Measurements from ENCODE around the gene SLC39A12.

SLC39A12 gene

DNA sequence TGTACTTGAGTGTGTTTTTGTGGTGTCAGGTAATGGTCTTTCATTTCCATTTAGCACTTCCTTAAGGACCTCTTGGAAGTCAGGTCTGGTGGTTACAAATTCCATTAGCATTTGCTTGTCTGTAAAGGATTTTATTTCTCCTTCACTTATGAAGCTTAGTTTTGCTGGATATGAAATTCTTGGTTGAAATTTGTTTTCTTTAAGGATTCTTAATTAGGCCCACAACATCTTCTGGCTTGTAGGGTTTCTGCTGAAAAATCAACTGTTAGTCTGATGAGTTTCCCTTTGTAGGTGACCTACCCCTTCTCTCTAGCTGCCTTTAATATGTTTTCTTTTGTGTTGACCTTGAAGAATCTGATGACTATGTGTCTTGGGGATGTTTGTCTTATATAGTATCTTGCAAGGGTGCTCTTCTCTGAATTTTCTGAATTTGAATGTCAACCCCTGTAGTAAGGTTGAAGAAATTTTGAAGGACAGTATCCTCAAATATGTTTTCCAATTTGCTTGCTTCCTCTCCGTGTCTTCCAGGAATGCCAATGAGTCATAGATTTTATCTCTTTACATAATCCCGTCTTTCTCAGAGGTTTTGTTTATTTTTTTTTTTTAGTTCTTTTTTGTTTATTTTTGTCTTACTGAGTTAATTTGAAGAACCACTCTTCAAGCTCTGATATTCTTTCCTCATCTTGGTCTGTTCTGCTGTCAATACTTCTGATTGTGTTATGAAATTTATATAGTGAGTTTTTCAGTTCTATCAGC, 70.2 kb downstream of the SLC39A12 start:
- TF ChIP-seq, protein P1, sequence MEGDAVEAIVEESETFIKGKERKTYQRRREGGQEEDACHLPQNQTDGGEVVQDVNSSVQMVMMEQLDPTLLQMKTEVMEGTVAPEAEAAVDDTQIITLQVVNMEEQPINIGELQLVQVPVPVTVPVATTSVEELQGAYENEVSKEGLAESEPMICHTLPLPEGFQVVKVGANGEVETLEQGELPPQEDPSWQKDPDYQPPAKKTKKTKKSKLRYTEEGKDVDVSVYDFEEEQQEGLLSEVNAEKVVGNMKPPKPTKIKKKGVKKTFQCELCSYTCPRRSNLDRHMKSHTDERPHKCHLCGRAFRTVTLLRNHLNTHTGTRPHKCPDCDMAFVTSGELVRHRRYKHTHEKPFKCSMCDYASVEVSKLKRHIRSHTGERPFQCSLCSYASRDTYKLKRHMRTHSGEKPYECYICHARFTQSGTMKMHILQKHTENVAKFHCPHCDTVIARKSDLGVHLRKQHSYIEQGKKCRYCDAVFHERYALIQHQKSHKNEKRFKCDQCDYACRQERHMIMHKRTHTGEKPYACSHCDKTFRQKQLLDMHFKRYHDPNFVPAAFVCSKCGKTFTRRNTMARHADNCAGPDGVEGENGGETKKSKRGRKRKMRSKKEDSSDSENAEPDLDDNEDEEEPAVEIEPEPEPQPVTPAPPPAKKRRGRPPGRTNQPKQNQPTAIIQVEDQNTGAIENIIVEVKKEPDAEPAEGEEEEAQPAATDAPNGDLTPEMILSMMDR (IDR thresholded peaks at IDR 0.05) = no peak

DNA sequence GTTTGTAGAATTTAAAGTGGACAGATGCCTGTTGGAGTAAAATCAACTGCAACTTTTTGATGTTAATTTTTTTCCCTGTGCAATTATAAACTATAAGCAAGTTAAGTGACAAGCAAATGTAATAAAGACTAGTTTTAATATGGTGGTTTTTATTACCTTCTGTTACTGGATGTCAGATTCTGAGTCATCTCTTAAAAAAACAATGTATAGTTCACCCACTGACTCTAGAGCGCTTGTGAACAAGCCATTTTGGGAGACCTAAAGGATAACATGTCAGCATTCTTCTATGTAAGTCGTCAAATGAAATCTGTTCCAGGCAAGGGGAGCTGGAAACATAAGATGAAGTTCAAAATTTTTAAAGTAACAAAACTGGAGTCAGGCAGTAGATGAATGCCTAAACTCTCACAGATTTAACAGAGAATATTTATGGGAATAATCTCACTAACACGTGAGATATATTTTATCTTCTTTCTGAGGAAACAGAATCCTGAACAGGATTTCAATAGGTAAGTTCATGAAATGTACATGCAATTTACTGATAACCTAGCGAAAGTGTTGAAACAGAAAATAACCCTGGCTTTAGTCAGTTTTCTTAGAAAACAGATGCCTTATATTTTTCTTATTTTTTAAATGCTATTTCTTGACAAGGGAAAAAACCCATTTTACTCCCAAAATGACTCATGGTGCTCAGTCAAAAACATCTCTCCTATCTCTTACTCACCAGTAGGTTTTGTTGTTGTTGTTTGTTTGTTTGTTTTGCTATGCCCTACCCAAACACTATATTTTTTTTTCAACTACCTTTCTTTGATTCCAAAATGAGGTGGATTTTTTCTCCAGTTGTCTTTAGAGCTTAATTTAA, 91.7 kb downstream of the SLC39A12 start:
- TF ChIP-seq, protein P1 (IDR thresholded peaks at IDR 0.05) = no peak

DNA sequence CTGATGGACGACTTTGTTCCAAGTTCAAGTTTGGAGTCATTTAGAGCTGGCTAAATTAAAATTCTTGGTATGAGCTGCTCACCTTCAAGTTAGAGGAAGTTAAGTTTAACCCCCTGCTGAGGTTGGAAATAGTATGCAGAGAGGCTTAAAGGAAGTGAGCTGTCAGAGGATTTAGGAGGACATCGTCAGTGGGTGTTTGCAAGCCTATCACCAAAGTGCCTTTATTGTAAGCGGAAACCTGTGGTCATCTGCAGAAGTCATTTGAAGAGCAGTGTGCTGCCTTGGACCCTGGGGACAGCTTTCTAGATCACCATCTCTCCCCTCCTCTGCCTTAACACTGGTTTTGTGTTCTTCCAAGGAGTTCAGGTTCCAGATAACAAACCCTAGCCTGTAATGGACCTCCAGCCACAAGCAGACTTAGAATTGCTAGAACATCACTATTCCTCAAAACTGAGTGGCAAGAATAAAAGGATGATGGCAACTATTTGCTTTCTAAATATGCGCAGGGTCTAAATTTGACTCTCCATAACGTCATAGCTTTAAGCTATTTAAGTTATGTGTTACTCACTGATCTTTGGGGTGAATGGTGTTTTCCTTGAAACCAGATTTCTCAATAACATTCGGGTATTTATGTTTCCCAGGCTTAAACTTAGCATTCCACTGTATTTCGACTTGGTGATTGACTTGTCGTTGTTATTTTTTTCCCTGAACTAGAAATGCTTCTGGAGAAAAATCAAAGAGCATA, 93.4 kb downstream of the SLC39A12 start:
- TF ChIP-seq, protein P1 (IDR thresholded peaks at IDR 0.05) = no peak

DNA sequence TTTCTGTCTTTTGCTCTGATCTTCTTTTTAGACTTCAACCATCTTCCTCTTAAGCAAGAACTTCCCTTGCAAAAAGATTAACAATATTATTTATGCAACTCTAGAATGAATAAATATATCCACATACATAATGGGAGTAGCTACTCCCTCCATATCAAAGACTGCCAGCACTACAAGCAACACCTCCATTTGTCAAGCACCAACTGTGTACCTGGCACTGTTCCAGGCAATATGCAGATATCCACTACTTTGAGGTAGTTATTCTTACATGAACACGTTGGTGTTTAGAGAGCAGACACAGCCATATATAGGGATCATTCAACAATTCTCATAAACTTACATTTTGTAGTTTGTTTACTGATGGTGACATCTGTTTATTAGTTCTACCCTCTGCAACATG, 104.9 kb downstream of the SLC39A12 start:
- TF ChIP-seq, protein P1 (IDR thresholded peaks at IDR 0.05) = no peak

DNA sequence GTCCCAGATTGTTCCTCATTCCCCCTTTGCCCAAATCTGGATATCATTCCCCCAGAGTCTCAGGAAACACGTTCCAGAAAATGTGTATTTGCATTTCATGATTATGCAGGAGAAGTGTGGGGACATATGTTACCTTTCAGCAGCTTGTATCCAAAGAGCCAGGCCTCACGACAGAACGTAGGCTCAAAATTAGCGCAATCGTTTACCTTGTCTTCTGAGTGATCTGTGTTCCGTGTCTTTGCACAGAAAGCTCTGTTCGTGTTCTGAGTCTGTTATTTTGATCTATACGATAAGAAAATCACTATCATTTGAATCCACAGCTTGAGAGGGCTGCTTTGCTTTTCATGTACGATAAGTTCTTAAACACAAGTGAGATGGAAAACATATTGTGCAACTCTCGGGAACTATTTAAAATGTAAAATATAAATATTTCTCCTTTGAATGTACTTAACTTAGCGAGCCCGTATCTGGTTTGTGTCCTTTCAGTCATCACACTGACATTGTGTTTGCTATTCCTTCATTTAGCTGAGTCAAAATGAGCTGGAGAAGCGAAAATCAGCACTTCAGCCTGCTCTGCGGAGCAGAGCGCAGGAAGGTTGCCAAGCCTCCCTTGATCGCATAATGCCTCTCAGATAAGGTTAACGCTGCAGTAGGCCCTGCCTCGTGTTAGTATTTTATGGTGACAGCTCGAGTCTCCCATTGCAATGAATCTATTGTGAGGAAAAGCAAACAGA, 108.3 kb downstream of the SLC39A12 start:
- TF ChIP-seq, protein P1 (IDR thresholded peaks at IDR 0.05) = no peak

DNA sequence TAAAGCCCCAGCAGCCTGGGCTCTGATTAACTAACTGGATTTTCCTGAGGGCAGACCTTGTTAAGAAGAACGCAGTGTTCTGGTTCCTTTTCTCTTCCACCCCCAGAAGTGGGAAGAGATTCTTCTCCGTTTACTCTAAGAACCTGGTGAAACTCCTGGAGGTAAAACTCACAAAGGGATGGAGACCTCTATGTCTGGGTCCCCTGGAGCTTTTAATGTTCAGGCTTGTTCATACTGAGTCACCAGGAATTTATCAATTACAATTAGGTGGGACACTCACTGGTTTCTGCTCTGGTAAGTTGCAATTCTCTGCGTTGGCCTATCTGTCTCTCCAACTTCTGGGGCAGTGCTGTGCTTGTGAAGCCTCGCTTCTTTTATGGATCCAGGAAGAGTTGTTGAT, 115.2 kb downstream of the SLC39A12 start:
- TF ChIP-seq, protein P1 (IDR thresholded peaks at IDR 0.05) = no peak

DNA sequence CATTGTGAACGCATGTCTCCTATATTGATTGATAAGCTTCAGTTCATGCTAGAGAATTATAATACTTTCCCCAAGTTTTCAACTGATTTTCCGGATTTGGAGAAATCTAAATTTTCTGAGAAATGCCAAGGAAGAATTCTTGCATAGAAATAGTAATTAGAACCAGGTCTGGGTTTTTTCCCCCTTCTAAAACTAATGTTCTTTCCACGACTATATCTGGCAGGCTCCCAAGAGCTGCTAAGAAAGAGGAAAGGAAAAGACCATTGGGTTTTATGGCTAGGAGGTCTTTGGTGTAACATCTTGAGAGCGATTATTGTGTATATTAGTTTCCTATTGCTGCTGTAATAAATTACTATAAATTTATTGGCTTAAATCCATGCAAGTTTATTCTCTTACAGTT, 116.7 kb downstream of the SLC39A12 start:
- TF ChIP-seq, protein P1 (IDR thresholded peaks at IDR 0.05) = no peak
